ENCODE results near the gene MAP3K10.
A peak's percentile ranks its signal among the peaks of the same experiment; 100 is the strongest.

MAP3K10 gene

DNA sequence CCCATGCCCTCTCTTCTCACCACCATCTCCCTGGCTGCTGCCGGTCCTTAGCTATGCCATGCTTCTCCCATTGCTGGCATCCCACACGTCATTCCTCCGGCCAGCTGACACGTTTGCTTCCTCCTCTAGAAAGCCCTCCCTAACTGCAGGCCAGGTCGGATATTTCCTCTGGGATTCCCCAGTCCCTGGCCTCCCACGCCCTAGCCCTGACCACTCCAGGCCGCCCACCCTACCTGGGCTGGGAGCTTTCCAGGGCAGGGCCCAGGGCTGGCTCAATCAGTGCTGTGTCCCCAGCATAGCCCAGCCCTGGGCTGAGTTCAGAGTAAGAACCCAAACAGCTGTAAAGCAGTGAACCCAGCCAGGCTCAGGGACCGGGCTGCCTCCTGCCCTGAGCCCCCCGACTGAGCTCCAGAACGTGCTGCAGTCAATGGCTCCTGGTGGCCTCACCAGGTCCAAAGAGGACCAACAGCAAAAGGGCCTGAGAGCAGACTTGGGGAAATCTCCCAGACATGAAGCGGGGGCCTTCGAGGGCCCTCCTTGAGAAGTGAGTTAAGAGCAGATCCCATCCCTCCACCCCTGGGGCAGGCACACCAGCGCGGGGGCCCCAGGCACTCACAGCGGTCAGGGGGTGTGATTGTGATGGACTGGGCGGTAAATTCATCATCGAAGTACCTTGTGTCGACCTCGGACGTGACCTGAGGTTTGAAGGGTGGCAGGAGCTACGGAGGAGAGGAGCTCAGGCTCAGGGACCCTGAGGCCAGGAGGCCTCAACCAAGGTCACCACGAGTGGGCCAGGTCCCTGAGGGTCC, 43.4 kb downstream of the MAP3K10 start:
- no peak for DNase-seq

DNA sequence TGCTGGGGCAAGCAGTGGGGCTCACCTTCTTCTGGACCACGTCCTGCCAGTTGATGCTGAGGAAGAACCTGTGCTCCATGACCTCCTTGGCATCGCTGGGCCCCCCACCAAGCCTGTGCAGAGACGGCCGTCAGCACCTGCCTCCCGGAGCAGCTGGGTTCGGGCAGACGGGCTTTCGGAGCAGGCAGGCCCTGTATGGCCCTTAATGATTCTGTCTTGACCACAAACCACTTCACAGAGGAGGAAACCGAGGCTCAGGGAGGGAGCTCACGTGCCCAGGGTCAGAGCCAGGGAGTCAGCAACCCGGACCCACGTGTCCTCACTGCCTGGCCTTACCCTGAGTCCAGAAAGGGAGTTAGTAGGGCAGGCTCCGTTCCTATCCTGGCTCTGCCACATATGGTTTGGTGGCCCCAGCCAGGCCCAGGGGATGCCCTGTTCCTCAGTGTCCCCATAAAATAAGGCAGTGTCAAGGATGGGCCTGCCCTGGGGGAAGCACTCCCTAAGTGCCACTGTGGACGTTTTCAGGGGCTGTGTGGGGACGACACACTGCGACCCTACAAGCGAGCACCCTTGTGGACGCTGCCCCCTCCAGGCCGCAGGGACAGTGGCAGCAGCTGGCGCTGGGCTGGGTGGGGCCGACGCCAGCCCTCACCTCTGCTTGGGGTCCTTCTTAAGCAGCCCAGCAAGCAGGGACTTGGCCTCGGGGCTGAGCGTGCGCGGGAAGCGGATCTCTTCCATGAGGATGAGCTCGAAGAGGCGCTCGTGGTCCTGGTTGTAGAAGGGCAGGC, 44.2 kb downstream of the MAP3K10 start:
- DNase-seq, result no peak

DNA sequence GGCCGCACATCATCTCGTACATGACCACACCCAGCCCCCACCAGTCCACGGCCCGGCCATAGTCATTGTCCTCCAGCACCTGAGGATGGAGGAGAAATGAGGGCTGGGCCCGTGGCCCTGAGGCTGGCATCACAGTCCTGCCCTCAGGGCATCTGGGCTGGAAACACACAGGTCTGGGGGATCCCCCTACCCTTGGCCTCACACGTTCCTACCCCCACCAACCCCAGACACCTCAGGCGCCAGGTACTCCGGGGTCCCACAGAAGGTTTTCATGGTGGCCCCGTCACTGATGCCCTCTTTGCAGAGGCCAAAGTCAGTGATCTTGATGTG, 44.8 kb downstream of the MAP3K10 start:
- no peak for DNase-seq

DNA sequence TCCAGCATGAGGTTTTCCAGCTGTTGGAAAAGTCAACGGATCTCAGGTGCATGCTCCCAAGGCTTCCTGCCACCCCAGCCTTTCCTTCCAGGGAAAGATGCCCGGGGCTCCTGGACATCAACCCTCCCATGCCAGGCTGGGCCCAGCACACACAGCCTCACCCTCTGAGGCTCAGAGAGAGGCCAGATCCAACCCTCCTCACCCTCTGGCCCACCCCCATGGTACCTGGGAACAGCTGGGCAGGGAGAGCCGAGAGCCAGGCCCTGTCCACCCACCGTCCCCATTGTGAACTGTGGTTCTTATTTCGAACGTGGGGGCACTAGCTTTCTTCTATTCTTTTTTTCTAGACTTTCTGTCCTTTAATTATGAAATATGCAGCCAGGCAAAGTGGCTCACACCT, 45.1 kb downstream of the MAP3K10 start:
- no peak for DNase-seq

DNA sequence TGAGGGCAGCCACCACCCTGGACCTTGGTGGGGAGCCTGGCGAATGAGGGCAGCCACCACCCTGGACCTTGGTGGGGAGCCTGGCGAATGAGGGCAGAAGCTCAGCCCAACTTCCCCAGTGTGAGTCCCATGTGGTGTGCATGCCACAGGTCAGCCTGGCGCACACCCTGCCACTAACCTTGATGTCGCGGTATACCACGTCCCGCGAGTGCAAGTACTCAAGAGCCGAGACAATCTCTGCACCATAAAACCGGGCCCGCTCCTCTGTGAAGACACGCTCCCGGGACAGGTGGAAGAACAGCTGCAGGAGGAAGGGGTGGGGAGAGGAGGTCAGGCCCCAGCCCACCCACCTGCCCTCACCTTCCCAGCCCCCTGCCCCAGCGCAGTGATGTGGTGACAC, 46.6 kb downstream of the MAP3K10 start:
- no peak for DNase-seq

DNA sequence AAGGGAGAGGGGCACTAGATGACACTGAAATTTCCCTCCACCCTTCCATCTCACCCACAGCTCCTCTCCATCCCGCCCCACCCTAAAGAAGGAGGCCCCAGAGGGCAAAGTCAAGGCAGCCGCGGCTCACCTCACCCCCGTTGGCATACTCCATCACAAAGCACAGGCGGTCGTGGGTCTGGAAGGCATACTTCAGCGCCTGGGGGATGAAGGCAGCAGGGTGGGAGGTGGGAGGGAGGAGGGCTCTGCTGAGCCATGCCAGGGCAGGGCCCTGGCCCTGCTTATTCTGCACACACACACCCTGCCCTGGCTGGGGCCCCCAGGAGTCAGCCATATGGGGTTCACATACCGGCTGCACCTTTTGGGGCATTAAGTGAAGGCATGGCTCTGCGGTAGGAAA, 47.5 kb downstream of the MAP3K10 start:
- DNase-seq, result no peak

DNA sequence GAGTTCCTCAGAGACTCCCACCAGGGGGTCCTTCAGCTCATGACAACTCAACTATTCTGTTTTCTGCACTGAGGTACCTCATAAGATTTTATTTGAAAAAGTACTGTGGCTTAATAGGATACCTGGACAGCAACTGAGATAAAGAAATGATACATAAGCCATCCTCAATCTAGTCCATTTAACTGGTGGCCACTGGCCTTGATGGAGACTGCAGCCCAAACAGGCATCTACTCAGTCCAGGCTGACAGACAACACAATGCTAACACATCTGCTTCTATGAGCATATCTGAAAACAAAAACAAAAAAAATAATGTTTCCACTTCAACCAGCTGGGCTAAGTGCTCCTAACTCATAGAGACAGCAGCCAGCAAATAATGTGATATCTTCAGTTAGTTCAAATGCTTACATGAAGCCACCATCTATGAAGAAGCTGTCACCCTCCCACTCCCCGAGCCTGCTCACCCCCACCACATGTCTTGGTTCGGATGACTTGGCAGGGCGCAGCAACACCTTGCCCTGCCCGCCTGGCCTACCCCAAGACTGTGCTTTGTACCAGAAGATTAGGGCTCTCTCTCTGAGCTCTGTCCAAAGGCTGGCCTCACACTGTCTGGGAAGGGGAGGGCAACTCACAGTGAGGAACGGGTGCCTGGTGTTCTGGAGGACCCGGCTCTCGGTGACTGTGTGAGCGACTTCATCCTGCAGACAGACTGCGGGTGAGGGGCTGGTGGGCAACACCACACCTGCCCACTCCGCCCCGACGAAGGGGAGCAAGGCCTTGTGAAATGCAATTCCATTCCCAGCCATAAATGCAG, 48.4 kb downstream of the MAP3K10 start:
- DNase-seq, result no peak

DNA sequence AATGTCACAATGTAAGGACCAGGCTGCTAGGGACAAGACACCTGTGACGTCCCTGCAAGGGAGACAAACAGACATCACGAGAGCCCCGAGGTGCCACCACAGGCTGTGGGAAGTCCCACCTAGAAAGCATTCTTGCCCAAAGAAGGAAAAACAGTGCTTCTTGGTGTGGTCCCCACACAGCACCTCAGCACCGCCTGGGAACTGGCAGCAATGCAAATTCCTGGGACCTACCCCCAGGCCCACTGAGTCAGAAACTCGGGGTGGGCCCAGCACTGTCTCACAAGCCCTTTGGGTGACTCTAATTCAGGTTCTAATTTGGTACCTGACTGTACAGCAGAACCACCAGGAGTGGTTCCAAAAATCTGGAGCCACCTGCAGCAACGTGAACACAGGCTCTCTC, 49.1 kb downstream of the MAP3K10 start:
- DNase-seq, result no peak

DNA sequence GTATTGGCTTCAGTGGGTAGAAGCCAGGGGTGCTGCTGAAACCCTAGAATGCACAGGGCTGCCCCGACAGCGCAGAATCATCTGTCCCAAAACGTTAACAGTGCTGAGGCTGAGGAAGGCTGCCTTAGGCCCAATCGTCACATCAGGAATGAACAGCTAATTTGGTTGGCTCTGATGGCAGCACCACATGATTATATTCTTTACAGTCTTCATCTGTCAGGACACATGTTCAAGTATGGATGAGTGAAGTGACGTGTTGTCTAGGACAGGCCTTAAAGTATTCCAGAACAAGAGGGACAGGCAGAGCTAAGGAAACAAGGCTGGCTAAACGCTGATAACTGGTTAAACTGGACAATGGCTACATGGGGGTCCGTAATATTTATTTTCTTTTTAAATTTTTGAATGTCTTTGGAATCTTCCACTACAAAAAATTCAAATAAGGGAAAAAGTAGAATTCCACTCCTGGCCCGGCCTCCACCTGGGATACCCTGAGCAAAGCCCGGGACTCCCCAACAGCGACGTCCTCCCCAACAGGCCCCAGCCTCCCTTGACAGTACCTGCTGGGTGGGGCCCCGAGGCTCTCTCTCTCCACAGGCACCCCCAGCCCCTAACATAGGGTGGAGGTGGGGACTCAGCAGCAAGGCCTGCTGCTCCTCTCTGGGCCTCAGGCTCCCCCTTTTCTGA, 50.0 kb downstream of the MAP3K10 start:
- DNase-seq, result no peak

DNA sequence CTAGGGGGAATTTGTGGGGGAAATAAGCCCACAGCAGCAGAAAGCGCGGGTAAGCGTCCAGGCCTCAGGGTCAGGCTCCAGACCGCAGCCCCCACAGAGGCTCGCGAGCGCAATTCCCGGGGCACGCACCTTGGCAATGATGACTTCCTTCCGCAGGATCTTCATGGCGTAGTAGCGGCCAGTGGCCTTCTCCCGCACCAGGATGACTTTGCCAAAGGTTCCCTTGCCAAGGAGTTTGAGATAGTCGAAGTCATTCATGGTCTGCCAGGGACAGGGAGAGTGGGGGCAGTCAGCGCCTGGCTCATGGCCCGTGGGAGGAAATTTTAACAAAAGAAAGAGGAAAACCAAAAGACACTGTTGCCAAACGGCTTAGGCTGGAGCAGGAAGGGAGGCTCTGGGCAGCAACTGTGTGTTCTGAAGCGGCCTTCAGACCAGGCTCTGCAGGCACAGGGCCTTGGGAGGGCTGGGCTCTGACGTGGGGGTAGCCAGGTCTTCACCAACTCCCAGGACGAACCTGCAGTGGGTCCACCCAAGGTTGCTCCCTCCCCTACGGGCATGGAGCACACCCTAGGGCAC, 50.7 kb downstream of the MAP3K10 start:
- DNase-seq, result peak; percentile 54

DNA sequence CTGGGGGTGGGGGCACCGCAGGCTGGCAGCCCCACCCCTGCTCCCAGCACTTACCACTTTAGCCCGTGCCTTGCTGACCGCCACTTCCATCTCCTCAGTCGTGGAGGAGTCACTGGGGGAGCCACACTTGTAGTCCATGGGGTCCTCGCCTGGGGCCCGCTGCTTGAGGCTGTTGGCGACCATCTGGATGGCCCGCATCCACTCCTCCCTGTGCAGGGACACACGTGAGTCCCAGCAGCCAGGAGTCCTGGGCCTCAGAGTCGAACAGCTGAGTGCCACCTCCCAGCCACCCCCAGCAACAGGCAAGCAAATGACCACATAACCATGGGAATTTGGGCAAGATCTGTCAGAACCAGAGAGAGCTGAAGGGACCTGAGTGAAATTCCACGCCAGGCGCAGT, 51.3 kb downstream of the MAP3K10 start:
- no peak for DNase-seq

DNA sequence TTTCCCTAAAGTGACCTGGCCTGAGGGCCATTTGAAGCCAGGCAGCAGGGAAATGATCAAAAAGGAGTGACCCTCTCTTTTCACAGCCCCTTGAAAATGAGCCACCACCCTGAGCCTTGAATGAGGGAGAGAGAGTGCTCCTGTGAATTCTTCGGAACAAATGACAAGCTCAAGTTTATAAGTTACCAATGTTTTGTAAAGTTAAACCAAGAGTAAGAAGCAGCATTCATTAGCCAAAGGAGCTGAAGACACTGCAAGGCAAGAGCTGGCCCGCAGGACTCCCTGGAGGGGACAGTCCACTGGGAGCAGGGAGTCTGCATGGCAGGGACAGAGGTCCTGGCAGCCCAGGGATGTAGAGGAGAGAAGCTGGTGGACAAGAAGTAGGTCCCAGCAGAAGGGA, 52.0 kb downstream of the MAP3K10 start:
- DNase-seq, result no peak

DNA sequence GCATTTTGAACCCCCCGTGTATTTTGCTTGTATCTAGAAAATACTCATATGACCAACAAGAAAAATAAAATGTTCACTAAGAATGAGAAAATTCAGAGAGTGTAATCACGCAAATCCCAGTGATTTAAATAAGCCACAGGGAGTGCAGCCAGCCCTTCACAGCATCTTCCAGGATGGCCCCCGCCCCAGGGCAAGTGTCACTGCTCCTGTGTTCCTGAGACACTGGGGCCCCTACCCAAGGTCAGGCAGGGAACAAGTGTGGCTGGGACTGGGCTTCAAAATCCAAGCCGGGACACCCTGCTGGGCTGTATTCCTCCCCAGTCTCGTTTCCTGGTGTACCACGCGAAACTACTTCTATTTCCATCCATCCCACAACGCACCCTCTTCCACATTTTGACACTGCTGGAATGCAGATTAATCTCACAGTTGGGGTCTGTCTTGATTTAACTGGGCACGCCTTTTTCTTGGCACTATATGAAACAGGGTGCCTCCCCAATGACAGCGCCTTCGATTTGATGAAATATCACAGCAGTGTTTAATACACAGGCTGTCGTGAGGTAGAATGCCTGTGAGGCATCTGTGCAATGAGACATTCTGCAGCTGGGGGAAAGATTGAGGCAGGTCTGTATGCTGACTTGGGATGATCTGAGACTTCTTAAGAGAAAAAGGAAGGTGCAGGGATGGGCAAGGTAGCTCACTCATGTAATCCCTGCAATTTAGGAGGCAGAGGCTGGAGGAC, 53.5 kb downstream of the MAP3K10 start:
- no peak for DNase-seq

DNA sequence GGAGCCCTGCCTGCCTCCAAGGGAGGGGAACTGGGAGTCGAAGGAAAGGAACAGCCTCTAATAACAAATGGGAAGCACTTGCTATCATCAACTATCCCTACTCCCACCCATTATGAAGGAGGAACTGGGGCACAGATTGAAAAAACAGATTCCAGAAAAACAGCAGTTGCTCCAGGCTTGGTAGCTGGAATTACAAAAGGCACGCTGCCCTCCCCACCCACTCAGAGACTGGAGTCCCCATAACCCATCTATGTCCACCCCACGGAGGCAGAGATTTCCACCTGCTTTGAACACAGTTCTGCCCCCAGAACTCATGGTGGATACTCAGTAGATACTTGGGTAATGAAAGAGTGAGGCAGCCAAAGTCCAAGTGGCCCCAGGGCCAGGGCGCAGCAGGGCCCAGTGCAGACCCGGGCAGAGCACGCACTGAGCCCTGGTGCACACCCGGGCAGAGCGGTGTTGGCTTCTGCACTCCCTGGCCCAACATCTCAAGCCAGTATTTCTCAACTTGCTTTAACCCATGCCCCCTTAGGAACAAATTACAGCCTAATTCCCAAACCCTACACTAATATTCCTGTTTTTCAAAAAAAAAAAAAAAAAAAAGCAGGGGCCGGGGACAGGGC, 54.4 kb downstream of the MAP3K10 start:
- DNase-seq, result no peak

DNA sequence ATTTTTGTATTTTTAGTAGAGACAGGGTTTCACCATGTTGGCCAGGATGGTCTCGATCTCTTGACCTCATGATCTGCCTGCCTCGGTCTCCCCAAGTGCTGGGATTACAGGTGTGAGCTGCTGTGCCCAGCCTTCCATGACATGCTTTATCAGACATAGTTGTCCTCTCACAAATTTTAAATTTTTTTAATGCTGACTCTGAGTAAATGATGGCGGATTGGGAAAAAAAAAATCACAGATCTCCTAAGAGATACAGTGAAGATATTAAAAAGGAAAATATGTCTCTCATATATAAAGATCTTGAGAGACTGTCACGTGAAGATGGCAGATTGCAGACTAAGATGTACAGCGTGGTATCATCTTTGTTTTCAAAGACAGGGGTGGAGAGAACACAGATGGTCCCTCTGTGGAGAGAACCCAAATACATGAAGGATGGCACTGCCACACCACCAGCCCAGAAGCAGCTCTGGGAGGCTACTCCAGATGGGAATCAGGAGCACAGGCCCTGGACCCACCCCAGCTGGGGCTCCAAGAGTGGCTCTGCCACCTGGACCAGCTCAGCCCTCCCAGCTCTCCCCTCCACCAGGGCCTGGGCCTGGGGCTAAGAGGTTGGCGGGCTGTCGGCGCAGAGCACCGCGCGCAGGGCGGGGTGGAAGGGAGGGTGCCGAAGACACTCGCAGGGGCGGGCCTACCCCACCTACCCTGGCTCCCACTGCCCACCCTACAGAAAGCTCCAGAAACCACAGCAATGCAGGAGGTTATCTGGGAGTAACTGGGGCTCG, 55.3 kb downstream of the MAP3K10 start:
- DNase-seq, result no peak

DNA sequence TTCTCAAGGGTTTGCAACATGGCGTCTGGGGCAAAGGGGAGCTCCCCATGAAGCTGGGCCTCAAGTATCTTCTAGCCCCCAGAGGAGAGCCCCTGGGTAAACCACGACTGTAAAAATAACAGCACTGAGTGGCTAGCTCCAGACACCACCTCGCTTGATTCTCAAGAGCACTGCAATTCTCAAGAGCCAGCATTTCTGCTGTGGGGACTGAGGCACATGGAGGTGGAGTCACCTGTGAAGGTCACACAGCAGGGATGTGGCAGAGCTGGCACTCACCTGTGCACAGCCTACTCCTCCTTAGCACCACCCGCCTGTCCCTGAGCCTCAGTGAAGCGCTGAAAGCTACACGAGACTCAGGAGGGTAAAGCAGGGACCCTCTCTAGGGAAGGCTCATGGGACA, 56.0 kb downstream of the MAP3K10 start:
- no peak for DNase-seq

DNA sequence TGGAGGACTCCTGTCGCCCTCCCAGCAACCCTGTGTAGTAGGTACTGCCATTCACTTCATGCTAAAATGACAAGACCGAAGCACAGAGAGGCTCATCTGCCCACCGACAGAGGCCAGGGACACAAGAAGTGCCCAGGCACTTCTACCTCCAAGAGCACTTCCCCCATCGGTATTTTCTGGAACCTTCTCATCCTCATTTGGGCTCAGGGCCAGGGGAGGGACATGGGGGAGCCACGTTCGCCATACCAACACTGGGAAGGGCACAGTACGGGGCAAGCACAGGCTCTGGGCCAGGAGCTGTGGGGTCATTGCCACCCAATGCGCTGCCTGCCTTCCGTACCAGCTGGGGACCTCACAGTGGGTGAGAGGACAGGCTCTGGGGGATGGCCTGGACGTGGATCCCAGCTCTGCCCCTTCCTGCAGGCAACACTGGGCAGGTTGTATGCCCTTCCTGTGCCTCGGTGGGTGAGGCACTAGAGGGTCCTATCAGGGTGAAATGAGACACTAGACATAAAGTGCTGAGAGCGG, 56.6 kb downstream of the MAP3K10 start:
- DNase-seq, result no peak

DNA sequence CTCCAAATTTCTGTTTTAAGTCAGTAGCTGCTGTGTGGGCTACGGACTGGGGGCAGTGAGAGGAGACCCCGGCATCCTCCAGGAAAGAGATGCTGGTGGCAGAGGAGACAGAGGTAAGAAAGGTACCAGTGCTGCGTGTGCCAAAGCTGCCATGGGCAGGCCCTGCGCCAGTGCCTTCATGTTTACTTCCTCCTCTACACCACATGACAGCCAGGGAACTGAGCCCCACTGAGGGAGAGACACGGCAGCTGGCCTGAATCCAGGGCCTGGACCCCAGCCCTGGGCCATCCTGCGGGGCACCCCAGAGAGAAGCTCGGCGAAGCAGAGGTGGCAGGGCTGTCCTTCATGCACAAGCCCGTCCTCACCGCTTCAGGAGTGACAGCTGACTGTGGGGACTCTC, 58.0 kb downstream of the MAP3K10 start:
- no peak for DNase-seq

DNA sequence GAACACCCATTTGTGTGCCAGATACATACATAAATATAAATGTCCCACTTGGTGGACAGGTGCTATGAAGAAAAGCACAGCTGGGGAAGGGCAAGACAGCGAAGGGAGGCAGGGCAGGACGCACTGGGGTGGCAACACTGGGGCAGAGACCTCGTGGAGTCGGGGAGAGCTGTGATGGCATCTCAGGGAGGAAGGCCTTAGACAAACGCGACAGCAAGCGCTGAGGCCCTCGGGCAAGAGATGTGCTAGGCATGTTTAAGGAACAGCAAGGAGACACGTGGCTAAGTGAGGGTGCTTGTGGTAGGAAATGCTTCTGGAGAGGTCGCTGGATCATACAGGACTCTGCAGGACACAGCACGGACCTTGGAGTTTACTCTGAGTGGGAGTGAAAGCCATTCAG, 58.6 kb downstream of the MAP3K10 start:
- DNase-seq, result no peak

DNA sequence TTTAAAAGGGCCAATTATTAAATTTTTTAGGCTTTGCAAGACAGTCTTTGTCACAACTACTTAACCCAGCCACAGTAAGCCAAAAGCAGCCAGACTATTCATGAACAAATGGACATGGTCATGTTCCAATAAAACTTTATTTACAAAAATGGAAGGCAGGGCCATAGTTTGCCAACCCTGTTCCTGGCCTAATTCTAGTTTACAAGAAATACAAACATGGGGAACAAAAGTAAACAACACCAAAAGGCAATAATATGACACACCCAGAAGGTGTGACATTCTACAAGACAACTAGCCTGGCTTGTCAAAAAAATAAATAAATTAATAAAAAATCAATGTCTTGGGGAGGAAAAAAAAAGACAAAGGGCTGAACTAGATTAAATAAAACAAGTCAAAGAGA, 60.0 kb downstream of the MAP3K10 start:
- DNase-seq, result no peak
